Endometrial microvascular endothelial cells (primary cell): ENCODE data around the gene PRR27. TPM values are rescaled to one million over a fixed set of nuclear protein-coding genes. Genes with fewer than 3 reads are reported as not detected.
"Not testable (repeated sequence)": the region's sequence is repeated elsewhere in the genome, so short reads cannot be mapped to it uniquely, and the experiment has no call there.

Experiments
- in situ Hi-C: cut with HindIII; loops from 2 replicates; pipeline ENCODE4 v1.10.0; 2017; ENCODE audit warnings: low sequenced_read_pairs, low pct_unique_long_range_greater_than_20kb; ENCODE audit errors: inconsistent ontology term
- total RNA-seq: library from RNA; depleted of rRNA; stranded (reverse); fragments of >200 nt; gene quantifications from one replicate; pipeline ENCODE4 v1.2.3, GENCODE V29; 2015; ENCODE audit errors: inconsistent ontology term

The PRR27 gene
- total RNA-seq, 1 donor from 2014 or later = not detected

DNA sequence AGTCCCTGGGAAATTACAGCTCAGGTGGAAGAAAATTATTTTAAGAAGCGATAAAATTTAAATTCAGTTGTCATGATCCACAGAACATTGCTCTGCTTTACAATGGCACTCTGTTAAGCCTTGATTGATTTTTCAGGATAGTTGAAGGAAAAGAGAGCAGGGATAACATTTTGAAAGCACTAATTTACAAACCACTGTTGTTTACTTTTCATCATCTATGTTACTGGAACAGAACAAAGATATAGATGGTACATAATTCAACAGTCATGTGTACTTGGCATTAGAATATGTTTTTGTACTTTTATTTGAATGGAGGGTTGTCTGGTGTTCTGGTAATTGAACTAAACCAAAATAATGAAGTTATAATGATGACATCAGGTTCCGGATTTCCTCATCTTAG, 38.9 kb downstream of the PRR27 start:
- in situ Hi-C loops = no loop called here

- in situ Hi-C loops = no loop called here
Observed at GRCh38 chr4:70195425-70195824, 41.4 kb downstream of the PRR27 start, which contains the start of gene ODAM. ODAM (plus strand) TSS chr4:70195725; CDS start chr4:70196544, 819 bp downstream.

DNA sequence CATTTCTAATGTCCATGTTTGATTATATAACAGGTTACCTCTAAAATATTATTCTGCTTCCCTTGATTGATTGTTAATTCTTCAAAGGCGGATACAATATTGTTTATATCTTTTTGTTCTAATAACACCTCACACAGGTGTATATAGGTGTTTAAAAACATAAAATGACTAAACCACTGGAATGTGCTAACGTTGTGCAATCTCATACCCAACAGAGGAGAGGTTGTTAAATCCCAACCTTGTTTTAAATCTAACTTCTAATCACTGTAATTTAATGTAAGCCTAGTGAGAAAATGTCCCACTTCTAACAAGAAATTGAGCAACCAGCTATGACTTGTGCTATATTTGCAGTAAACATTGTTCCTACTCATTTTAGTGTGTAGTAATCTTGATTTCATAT, 42.8 kb downstream of the PRR27 start:
- in situ Hi-C loops = no loop called here

- in situ Hi-C loops = no loop called here
Observed at GRCh38 chr4:70197842-70198241, 43.8 kb downstream of the PRR27 start.

DNA sequence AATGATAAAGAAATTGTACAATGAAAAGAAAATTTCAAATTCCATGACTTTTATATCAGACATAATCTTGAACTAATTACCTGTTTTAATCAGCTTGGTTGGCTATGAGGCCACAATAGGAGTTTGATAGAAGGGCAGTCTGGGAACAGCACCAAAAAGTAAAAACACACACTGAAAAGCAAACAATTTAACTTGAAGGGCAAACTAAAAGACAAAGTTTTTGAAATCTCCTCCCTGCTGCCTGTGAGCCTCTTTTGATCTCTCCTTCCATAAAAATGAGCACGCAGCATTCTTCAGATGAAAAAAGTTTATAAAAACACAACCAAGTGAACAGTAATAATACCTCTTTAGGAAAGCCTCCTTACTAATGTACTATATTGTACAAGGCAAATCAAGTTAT, 49.6 kb downstream of the PRR27 start:
- in situ Hi-C loops = no loop called here

DNA sequence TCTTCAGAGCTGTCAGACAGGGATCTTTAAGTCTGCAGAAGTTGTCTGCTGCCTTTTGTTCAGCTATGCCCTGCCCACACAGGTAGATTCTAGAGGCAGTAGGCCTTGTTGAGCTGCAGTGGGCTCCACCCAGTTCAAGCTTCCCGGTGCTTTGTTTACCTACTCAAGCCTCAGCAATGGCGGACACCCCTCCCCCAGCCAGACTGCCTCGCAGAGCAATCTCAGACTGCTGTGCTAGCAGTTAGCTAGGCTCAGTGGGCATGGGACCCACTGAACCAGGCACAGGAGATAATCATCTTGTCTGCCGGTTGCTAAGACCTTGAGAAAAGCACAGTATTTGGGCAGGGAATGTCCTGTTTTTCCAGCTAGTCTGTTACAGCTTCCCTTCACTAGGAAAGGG, 58.7 kb downstream of the PRR27 start:
- in situ Hi-C loops = not testable (repeated sequence)

Other genes starting within 250 kb of the PRR27 start
- gene CSN1S1, start 223.2 kb upstream of the PRR27 start, total RNA-seq = not detected
- not detected for gene CSN2, start 188.5 kb upstream of the PRR27 start, total RNA-seq
- not detected for gene STATH, start 158.3 kb upstream of the PRR27 start, total RNA-seq
- not detected for gene HTN3, start 125.8 kb upstream of the PRR27 start, total RNA-seq
- not detected for gene HTN1, start 103.8 kb upstream of the PRR27 start, total RNA-seq
- gene ODAM, start 41.5 kb downstream of the PRR27 start, total RNA-seq = not detected
- gene FDCSP, start 71.9 kb downstream of the PRR27 start, total RNA-seq = not detected
- not detected for gene CSN3, start 88.4 kb downstream of the PRR27 start, total RNA-seq
- gene CABS1, start 180.7 kb downstream of the PRR27 start, total RNA-seq = not detected
- not detected for gene SMR3A, start 206.5 kb downstream of the PRR27 start, total RNA-seq
- not detected for gene SMR3B, start 228.9 kb downstream of the PRR27 start, total RNA-seq
- gene OPRPN, start 243.7 kb downstream of the PRR27 start, total RNA-seq = not detected